Measurements from ENCODE around the gene PC. TPM values are rescaled to one million over a fixed set of nuclear protein-coding genes. Genes with fewer than 3 reads are reported as not detected.

Gene PC
- total RNA-seq, 1 donor from 2014 or later, result 24.4 TPM

- no peak for DNase-seq
Measured at GRCh38 chr11:66854729-66855211, 103.4 kb downstream of the PC start.

DNA sequence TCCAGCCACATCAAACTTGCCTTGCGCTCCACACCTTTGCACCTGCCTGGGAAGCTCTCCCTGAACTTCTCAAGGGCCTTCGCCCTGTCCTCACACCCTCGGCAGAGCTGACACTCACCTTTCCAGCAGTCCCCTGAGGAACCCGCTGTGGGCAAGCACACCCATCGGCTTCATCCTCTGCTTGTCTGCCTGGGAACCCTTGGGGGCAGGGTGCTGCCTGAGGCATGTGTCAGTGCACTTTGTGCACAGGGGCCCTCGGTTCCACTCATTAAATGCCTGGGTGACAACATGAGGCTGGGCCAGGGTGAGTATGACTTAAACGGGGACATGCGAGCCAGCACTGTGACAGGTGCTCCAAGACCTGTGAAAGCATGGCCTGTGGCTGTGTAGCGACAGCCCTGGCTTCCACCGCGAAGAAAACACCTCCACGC, 103.9 kb downstream of the PC start:
- no peak for DNase-seq

DNA sequence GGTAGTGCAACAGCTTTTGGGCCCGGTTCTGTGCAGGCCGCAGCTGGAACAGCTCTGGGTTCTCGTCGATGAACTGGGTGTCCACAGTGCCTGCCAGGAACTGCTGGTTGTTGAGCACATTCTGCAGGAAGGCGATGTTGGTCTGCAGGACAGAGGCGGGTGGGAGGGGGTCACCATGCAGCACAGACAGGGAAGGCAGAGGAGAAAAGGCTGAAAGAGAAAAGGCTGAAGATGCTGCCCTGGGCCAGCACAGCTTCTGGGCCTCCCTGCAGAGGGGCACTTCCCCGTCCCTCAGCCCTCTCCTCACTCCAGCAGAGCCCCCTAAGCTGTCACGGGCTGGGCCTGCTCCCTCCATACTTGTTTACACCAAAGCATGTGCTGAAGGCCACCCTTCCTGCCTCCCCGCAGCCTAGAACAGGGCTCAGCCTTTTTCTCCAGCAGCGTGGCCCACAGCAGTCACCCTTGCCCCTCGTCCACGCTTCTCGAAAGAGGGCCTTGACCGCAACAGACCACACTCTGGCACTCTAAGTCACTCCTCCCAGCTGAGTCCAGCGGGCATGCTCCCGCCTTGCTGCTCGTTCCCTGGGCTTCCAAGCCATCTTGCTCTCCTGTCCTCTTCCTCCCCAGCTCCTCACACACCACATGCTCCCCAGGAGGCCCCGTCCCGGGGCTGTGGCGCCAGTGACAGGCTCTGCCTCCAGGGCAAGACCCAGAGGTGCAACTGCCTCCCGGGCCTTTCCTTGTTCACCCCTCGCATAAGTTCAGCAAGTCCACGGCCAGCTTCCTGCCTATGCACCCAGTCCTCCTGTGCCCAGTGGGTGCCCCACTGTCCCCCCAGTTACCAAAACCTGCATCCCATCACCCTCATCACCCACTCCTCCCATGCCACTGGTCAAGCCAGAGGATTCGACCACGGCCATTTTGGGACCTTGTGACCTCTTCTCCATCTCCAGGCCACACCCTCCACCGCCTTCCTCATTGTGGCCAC, 104.6 kb downstream of the PC start:
- DNase-seq, result no peak

GRCh38 chr11:66852466-66853241, 105.5 kb downstream of the PC start:
- no peak for DNase-seq

DNA sequence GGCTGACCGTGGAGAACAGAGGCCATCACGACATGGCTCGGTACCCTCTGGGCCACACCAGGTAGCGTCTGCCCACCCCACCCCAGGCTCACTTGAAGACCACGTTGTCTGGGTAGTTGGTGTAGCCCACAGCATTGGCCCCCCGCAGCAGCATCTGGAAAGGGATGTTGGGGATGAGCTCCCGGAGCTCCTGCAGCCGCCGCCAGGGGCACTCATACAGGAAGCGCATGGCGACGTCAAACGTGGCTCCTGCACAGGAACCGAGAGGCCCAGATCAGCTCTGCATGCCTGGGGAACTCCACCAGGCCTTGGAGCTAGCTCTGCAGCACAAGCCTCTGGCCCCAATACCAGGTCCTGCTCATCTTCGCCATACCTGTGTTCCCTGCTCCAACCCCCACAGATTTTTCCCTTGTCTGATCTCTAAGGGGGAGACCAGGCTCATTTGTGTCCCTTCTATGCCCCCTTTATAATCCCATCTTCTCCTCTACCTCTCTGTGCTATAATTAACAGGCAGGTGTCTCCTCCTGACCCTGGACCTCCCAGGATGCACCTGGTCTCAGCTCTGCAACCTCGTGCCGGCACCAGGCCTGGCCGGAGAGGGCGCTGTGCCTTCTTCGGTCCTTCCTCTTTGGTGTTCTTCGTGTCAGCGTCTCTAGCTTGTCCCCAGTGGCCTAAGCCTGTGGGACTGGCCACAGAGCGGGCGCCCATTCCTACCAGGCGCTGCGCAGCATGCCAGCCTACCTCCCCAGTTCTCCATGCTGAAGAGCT, 106.3 kb downstream of the PC start:
- no peak for DNase-seq

DNA sequence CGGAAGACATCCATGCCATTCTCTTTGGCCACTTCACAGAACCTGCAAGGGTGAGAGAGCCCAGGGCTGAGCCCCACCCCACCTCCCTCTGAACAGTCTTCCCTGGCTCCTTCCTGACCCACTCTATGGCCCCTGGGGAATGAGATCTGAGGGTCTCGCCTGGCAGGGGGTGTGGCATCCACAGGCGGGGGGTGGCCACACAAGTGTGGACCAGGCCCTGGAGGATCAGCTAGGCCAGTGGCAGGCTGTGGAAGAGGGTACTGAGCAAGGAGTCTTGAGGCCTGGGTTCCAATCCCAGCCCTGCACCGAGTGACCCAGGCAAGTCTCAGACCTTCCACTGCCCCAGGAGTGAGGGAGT, 107.0 kb downstream of the PC start:
- DNase-seq, result no peak

DNA sequence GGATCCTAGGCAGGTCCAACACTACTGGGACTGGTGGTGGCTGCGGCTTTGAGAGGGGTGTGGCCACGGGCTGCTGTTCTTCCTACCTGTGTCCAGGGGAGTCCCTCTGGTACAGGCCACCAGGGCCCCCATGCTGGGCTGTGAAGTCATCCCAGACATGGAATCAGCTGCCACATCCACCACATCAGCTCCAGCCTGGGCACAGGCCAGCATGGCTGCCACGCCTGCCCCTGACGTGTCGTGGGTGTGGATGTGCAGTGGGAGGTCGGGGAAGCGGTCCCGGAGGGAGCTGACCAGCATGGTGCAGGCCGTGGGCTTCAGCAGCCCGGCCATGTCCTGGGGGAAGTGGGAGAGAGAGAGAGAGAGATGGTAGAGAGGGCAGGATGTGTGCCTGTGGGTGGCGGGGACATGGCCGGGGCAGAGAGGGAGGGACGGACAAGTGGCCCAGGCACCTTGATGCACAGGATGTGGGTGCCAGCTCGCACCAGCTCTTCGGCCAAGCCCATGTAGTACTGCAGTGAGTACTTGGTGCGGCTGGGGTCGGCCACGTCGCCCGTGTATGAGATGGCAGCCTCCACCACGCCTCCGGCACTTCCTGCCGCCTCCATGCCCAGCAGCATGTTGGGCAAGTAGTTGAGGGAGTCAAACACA, 107.5 kb downstream of the PC start:
- no peak for DNase-seq

DNA sequence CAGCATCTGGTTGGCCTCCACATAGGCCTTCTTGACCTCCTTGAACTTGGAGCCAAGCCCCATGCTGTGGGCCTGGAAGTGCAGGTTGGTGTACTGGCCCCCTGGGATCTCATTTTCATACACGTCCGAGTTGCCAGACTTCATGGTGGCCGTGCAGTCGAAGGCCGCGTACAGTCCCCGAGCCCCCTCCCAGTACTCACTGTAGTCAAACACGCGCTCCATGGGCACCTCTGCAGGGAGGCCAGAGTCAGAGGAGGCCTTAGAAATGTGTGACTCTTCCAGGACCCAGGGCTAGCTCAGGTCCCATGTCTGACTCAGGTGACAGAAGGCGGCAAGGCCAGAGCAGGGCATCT, 108.0 kb downstream of the PC start:
- no peak for DNase-seq

DNA sequence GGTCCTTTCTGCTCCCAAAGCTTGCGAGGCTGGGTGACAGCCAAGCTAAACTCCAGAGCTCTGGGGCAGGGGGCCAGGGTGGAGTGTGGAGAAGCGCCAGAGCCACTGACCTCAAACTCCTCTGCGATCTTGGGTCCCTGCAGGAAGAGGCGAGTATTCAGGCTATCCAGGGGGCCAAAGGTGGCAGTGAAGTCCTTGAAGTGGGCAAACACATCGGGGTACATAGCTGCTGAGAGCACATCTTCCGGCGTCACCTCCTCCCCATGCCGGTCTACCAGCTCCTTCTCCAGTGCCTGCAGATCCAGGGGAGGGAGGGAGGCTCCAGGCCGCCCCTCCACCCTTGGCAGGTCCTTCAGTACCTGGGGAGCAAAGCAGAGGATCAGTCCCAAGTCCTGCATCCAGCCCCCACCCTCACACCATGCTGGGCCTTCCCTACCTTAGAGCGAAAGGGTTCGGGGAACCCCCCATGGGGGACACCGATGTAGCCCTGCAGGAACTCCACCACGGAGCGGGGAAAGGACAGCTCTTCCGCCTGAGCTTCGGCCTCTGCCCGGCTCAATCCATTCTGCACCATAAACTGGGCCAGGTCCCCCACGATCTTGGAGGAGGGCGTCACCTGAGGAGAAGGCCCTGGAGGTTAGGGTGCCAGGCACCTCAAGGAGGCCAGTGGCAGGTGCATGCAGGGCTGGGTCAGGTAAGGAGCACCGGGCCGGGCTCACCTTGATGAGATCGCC, 108.5 kb downstream of the PC start:
- no peak for DNase-seq

- DNase-seq, result no peak
Measured at GRCh38 chr11:66848671-66849500, 109.3 kb downstream of the PC start.

GRCh38 chr11:66847461-66848232, 110.5 kb downstream of the PC start:
- no peak for DNase-seq

GRCh38 chr11:66846671-66847091, 111.5 kb downstream of the PC start:
- no peak for DNase-seq

- no peak for DNase-seq
Measured at GRCh38 chr11:66845876-66846212, 112.3 kb downstream of the PC start.

- DNase-seq, result no peak
Measured at GRCh38 chr11:66845143-66845875, 112.9 kb downstream of the PC start.

DNA sequence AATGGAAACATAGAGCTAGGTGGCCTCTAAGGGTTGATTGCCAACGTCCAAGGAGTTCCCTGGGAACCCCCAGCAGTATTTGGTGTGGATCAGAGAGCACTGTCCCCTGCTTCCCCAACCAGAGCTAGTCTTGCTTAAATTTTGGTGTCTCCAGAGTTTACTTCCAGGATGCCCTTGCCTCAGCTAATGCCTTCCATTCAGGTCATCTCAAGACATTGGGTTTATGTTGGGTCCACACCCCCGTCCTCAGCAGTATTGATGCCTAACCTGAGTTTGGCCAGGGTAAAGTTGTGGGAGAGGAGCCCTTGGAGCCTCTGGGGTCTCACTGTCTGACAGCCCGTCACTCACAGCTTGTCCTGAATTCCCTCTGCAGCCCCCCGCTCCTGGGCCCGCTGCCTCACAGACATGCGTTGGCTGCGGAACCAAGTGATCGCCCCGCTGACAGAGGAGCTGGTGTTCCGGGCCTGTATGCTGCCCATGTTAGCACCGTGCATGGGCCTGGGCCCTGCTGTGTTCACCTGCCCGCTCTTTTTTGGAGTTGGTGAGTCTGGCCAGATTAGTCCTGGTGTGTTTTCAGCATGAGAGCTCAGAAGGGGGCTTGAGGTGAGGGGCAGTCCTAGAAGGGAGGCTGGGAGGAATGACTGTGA, 113.6 kb downstream of the PC start:
- DNase-seq, result no peak

DNA sequence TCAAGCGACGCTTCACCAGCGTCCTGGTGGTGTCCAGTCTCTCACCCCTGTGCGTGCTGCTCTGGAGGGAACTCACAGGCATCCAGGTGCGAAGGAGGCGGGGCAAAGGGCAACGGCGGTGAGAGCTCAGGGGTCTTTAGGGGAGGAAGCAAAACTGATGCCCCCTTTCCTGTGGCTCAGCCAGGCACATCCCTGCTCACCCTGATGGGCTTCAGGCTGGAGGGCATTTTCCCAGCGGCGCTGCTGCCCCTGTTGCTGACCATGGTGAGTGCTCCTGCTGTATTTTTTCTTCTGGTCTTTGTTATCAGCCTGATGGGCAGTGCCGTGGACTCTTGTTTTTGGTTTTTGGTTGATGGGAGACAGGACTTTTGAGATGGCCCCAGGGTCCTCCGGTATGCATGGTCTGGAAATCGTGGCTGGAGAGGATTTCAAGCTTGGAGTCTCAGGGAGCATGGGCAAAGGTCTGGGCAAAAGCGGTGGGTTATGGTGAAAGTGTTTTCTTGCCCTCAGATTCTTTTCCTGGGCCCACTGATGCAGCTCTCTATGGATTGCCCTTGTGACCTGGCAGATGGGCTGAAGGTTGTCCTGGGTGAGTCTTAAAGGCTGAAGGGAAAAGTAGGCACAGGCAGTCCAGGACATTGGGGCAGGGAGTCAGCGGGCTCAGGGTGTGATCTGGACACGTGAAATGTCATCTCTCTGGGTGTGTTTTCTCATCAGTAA, 114.2 kb downstream of the PC start:
- DNase-seq, result no peak

Measured in tongue (tissue), 2 donors.